Measurements from ENCODE around the gene PPM1H.

DNA sequence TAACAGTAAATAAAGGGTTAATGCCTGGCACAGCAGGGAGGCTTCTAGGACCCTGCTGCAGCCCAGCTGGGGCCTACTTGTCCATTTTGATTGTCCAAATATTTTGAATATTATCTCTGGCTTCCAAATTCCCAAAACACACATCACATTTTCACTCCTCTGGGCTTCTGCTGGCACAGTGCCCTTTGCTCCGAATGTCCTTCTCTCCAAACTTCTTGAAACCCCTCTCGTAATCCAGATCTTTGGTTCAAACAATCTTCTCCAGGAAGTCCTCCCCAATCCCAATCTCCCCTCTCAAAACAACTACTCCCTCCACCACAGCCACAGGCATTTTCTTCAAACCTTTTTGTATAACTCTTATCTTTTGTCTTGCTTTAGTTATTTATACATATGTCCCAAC is 225.6 kb downstream of the PPM1H start:
- no peak for TF ChIP-seq EZH2 (IDR thresholded peaks at IDR 0.05)
- no peak for TF ChIP-seq POLR2AphosphoS5 (IDR thresholded peaks at IDR 0.05; ENCODE audit: borderline replicate concordance, low read depth, low read length)

Data from SK-N-MC (cell line).